ENCODE results near the gene RNU7-1.

DNA sequence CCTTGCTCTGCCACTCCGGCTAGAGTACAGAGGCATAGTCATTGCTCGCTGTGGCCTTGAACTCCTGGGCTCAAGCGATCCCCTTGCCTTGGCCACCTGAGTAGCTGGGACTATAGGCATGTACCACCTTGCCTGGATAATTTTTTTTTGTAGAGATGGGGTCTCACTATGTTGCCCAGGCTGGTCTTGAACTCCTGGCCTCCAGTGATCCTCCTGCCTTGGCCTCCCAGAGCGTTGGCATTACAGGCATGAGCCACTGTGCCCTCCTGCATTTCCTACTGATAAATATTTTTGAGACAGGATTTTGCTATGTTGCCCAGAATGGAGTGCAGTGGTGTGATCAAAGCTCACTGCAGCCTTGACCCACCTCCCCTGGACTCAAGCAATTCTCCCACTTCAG, 36.5 kb downstream of the RNU7-1 start:
- TF ChIP-seq, protein P1, sequence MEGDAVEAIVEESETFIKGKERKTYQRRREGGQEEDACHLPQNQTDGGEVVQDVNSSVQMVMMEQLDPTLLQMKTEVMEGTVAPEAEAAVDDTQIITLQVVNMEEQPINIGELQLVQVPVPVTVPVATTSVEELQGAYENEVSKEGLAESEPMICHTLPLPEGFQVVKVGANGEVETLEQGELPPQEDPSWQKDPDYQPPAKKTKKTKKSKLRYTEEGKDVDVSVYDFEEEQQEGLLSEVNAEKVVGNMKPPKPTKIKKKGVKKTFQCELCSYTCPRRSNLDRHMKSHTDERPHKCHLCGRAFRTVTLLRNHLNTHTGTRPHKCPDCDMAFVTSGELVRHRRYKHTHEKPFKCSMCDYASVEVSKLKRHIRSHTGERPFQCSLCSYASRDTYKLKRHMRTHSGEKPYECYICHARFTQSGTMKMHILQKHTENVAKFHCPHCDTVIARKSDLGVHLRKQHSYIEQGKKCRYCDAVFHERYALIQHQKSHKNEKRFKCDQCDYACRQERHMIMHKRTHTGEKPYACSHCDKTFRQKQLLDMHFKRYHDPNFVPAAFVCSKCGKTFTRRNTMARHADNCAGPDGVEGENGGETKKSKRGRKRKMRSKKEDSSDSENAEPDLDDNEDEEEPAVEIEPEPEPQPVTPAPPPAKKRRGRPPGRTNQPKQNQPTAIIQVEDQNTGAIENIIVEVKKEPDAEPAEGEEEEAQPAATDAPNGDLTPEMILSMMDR (IDR thresholded peaks at IDR 0.05), result no peak
- no peak for TF ChIP-seq POLR2A (IDR thresholded peaks at IDR 0.05)

Measured in thyroid gland (tissue), 4 donors.